GM18519 (cell line): ENCODE measurements around the gene SLC24A1.
A peak's percentile ranks its signal among the peaks of the same experiment; 100 is the strongest.

Experiments used
- ATAC-seq: cut with Tn5 transposase; IDR thresholded peaks from one replicate; pipeline ENCODE4 v1.9.1; 2021; ENCODE audit warnings: mild to moderate bottlenecking, moderate library complexity; ENCODE audit not compliant: unreplicated experiment, low FRiP score

Gene SLC24A1

DNA sequence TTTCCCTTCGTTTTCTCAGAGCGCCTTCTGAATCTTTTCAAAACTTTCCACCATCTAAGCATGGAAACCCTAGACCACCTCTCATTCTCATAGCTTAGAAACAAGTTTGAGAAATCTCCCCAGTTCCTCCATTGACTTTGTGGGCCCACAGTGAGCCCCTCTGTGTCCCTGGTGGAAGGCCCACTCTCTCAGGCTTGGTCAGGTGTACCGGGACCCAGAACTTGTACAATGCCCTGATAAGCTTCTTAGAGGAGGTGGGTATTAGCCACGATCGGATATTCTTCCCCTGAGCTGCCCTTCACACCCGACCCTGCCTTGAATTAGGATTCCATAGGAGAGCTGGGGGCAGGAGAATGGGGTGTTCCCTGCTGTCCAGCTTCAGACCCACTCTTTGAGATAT is at the start of gene SLC24A1:
SLC24A1 (plus strand) TSS at position 301 of the 400 bp plus-strand sequence. CDS start 2,143 bp downstream, outside the sequence.
- ATAC-seq = no peak

DNA sequence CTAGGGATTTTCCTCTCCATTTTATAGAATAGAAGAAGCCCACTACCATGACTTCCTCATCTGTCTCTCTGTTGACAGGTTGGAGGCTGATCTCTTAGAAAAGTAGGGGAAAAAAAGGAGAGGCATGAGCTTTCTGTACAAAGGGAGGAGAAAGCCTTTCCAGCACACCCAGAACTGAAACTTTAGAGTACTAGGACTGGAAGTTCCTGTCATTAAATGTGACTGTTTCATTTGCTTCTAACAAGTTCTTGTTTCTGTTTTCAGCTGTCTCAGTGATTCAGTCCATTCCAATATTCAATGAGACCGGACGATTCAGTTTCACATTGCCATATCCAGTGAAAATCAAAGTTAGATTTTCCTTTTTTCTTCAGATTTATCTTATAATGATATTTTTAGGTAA is 49.8 kb upstream of the SLC24A1 start:
- ATAC-seq = no peak

GRCh38 chr15:65576664-65577063 is 45.1 kb upstream of the SLC24A1 start:
- ATAC-seq = no peak

GRCh38 chr15:65577129-65577996 is 44.4 kb upstream of the SLC24A1 start:
- ATAC-seq = no peak

GRCh38 chr15:65578904-65579728 is 42.6 kb upstream of the SLC24A1 start:
- no peak for ATAC-seq

GRCh38 chr15:65579762-65580161 is 42.0 kb upstream of the SLC24A1 start:
- no peak for ATAC-seq

DNA sequence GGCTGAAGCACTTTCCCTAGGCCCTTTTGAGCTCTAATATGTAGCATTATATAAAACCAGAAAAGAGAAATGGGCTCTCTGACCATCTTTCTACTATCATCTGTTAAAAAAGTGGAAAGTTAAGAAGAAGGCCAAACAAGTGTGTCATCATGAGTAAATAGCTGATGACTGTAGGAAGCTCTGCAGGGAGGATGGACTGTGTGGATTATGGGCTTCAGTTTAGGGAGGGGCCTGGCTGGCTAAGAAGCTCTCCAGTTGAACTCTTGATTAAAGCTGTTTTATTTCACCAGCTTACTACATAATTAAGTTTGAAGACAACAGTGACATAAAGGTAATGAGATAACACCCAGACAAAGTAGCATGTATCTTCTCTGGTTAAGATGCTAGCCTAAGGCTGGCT is 41.5 kb upstream of the SLC24A1 start:
- no peak for ATAC-seq

DNA sequence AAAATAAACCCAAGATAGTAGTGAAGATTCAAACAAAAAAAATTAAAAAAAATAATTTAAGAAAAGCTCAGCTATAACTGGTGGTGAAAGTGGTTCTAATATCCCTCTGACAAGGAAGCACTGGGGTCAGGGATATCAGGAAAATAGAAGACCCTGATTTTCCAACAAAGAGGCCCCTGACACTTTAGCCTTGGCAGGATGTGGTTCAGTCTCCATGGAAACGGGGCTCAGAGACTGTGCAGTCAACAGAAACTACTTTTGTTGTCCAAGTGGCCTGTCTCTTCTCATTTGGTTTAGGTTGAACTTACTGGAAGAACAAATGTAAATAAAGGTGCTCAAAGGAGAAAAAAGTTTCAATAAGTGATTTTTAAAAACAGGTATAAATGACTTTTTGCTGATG is 38.0 kb upstream of the SLC24A1 start:
- no peak for ATAC-seq

DNA sequence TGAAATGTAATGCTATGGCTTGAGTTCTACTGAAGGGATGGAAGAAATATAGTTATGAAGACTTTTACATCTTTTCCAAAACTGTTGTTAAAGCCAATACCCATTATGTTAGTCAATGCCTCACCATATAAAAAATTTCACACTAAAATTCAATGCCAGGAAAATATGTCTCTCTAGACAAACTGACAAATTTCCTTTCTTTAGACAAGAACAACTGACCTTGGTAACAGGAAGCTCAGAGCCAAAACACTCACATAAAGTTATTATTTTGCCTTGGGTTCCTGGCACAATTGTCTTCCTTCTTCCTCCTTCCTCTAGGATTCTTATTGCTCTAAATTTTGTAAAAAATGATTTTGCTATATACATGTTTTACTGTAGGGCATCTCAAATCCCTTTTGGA is 37.5 kb upstream of the SLC24A1 start:
- no peak for ATAC-seq

GRCh38 chr15:65587094-65587493 is 34.6 kb upstream of the SLC24A1 start:
- no peak for ATAC-seq

DNA sequence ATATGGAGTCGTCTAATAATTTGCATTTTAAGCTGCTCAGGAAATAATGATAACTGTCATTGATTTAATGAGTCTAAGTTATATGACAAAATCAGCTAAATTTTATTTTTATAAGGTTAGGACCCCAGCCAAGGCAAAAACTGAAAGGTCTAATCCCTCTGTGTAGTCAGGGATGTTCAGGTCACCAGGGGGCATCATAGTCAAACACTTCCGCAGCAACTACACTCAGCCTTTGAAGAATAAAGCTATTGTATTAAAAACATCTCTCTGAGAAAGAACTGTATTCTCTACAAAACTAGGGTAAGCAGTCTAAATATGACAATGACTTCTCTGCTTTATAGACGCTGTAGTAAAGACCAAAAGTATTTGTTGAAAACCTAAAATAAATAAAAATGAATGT is 25.8 kb upstream of the SLC24A1 start:
- no peak for ATAC-seq

DNA sequence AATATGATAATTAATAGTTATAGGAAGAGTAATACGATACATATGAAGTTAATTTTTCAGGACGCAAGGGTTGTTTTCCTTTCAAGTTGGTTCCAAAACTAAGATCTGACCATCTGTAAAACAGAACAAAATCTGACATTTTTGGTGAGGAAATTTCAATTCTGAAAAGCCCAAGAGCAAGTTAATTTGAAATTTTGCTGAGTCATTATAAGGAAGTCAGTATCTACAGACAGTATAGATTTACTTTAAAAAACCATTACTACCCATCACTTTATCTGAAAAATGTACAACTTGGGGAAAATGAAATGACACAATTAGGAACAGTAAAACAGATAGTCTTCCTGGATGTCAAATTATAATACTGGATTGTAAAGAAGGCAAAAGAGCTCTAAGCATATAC is 23.3 kb upstream of the SLC24A1 start:
- ATAC-seq = no peak

GRCh38 chr15:65599677-65600076 is 22.1 kb upstream of the SLC24A1 start:
- ATAC-seq = no peak

- ATAC-seq = no peak
Measured at GRCh38 chr15:65603134-65603533, 18.6 kb upstream of the SLC24A1 start.

DNA sequence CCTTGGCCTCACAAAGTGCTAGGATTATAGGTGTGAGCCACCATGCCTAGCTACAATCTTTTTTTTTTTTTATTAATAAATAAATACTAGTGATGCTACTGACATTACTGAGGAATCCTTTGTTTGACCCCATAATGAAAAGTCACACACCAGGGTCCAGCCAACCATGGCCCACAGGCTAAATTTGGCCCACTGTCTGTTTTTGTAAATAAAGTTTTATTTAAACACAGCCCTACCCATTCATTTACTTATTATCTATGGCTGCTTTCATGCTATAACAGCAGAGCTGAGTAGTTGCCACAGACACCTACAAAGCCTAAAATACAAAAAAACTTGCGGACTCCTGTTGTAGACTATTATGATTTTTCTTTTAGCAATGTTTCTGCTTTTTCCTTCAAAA is 18.2 kb upstream of the SLC24A1 start:
- no peak for ATAC-seq

DNA sequence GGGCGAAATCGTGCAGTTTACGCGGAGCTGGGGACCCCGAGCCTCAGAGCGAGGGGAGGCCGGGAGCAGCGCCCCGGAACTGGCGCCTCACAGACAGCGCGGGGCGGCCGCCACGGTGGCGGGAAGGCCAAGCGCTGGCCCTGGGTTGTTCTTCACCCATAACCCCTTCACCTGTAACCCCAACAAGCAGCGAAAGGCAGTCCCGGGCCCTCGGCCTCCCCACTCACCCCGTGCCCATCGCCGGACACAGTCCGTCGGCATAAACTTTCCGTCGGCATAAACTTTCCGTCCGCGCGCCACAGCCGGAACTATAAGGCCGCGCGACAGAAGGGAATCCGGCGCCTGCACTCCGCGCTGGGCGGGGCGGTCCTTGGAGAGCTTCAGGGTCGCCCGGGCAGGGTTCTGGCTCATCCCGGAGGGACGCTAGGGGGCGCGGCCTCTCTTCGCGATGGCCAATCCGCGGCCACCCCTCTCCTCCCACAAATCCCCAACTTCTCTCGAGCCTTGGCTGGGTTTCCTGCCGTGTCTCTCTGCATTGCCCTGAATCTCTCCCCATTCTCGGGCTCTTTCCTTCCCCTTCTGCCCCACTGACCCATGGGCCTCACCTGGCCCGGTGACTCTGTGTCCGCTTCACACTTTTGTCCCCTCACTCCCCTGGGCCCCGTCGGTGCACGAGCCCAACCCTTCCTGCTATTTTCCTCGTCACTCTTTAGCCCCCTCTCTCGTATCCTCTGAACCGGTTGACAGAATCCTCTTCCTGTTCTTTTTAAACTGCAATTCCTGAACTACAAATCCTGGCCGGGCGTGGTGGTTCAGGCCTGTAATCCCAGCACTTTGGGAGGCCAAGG is 10.6 kb upstream of the SLC24A1 start, which contains the start of gene INTS14:
INTS14 (minus strand) TSS at position 261 of the 848 bp plus-strand sequence. CDS start 3,751 bp downstream, outside the sequence.
- peak; percentile 81 for ATAC-seq

DNA sequence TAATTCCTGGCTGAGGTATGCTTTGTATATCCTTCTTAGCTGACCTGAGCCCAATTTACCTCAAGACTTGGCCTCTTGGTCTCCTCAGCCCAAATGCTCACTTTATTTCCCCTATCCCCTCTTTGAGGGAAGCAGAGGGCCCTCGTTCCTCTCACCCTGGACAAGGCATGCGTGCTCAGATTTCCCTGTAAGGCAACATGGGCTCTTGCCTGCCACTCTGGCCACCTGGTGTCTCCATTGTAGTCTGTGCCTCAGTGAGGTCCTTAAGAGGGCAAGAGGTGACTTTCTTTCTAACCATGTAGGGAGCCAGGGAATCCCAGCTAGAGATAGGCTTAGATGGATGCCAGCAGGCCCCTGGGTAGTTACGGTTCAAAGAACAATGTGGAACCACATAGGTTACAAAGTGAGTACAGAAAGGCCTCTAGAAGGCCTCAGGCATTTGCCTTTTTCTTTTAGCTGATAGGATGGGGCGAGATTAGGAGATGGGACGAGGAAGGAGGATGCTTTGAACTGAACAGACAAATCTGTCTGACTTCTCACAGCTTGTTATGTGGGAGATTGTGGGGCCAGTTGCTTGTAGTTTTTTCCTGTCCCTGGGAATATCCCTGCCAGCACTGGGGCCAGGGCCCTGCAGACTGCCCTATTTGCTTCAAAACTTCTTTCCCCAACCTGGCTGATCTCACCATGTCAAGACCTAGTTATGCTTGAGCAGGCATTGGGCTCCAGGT is 9.7 kb upstream of the SLC24A1 start:
- ATAC-seq = no peak

DNA sequence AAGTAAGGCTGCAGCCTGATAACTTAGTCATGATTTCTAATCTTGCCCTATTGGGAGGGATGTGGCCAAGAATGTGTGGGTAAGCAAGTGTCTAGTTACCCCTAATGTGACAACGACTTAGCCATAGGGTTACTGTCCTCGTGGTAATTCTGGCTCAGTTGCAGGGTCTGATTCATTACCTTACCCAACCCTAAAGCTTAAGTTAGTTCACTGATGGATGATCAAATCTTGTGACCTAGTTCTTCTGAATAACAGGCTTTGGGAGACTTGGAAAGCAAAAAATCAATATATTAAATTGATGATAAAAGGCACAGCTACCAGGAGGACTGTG is 9.2 kb upstream of the SLC24A1 start:
- no peak for ATAC-seq

- ATAC-seq = no peak
Measured at GRCh38 chr15:65612949-65613744, 8.6 kb upstream of the SLC24A1 start.
